Choroid plexus epithelial cell (primary cell): ENCODE measurements around the gene COX6A1.

ENCODE experiments used
- DNase-seq: peaks from one replicate; pipeline ENCODE4 v3.0.0-alpha.2; 2010; ENCODE audit warnings: low read depth
- H3K4me3 ChIP-seq: 2 replicates; pipeline ENCODE4 v1.5.1; 2011; ENCODE audit warnings: low read depth, mild to moderate bottlenecking, control low read depth, low read length, moderate library complexity
- CTCF ChIP-seq: conservative IDR thresholded peaks from 2 replicates; pipeline ENCODE4 v1.5.1; 2011; ENCODE audit warnings: low read depth, mild to moderate bottlenecking, control low read depth, inconsistent platforms, low read length, moderate library complexity

COX6A1 gene

DNA sequence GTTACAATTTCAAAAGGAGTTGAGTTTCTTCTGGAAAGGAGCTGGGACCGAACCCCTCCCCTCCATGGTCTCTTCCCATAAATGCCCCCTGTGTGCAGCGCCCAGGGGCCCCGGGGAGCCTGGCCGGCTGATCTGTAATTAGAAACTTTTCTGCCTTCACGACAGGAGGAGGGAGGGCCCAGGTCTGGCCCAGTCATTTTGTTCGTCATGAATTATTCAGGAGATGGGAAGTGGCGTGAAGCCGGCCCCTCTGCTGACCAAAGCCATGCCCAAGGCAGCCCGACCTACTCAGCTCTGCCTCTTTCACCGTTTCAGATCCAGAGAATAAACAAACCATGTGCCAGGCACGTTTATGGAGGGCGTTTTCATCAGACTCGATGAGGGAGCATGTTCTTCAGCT lies 35.7 kb upstream of the COX6A1 start:
- DNase-seq, result peak; percentile 11
- no peak overlapping the region for H3K4me3 ChIP-seq
- no peak for TF ChIP-seq CTCF

DNA sequence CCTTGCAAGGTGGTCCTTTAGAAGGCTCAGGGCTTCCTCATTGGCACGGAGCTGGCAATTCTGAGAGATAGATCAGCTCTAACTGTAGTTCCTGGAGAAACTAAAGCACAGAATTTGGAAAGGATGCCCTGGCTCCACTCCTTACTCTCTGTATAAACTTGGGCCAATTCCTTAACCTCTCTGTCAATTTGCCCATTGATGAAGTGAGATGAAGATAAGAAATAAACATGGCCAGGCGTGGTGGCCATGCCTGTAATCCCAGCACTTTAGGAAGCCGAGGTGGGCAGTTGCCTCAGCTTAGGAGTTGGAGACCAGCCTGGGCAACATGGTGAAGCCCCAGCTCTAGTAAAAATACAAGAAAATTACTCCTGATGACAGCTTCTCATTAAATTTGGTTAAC lies 34.0 kb upstream of the COX6A1 start:
- TF ChIP-seq CTCF, result no peak
- no peak overlapping the region for H3K4me3 ChIP-seq
- DNase-seq, result no peak

DNA sequence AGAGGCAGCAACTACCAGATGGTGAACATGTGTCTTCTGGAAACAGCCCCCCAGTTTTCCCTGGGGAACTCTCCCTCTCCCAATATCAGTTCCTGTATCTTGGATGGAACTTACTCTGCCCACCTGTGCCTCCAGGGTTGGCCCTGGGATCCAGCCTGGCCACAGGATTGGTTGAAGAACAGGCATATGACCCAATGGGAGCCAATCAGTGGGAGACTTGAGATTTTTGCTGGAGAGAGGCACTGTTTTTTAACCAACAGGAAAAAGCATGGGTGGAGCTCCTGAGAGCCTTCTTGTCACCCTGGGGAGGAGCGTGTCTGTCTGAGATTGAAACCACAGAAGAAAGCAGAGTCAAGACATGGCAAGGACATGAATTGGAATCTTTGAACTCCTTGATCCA lies 33.6 kb upstream of the COX6A1 start:
- TF ChIP-seq CTCF, result no peak
- H3K4me3 ChIP-seq, result no peak overlapping the region
- no peak for DNase-seq

- DNase-seq, result no peak
- no peak for TF ChIP-seq CTCF
These were observed 31.8 kb upstream of the COX6A1 start for GRCh38 chr12:120406069-120406468.

GRCh38 chr12:120406553-120406952 lies 31.4 kb upstream of the COX6A1 start:
- no peak for TF ChIP-seq CTCF
- H3K4me3 ChIP-seq, result no peak overlapping the region
- DNase-seq, result no peak

More at GRCh38 chr12:120406069-120406468, 31.8 kb upstream of the COX6A1 start:
- H3K4me3 ChIP-seq, result no peak overlapping the region

DNA sequence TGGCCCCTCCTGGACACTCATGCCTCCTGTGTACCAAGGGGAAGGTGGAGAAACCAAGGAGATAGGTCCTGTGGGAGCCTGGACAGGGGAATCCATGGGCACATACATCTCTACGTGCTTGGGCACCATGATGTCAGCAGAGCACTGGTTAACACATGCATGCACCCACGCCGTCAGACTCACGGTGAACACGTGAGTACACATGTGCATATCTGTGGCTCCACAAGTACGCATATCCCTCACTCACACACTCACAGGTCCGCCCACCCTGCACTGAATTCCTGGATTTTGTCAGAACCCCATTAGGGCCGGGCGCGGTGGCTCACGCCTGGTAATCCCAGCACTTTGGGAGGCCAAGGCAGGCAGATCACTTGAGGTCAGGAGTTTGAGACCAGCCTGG lies 29.1 kb upstream of the COX6A1 start:
- no peak for DNase-seq
- H3K4me3 ChIP-seq, result no peak overlapping the region
- TF ChIP-seq CTCF, result no peak

GRCh38 chr12:120412421-120412820 lies 25.5 kb upstream of the COX6A1 start:
- DNase-seq, result no peak
- no peak overlapping the region for H3K4me3 ChIP-seq
- no peak for TF ChIP-seq CTCF
